ENCODE results near the gene MRPL57.
A peak's percentile ranks its signal among the peaks of the same experiment; 100 is the strongest.
"Not testable (repeated sequence)": the region's sequence is repeated elsewhere in the genome, so short reads cannot be mapped to it uniquely, and the experiment has no call there.

Gene MRPL57

GRCh38 chr13:21152251-21152899 is 24.1 kb upstream of the MRPL57 start:
- TF ChIP-seq CTCF (IDR thresholded peaks at IDR 0.05; ENCODE audit: insufficient read depth, low read depth, low read length, missing control alignments), result no peak
- no peak for DNase-seq (ENCODE audit: low read depth)

GRCh38 chr13:21164631-21165030 is 11.8 kb upstream of the MRPL57 start:
- no peak overlapping the region for H3K4me3 ChIP-seq (ENCODE audit: low read length)
- DNase-seq (ENCODE audit: low read depth), result peak; percentile 71
- no peak for TF ChIP-seq CTCF (IDR thresholded peaks at IDR 0.05; ENCODE audit: insufficient read depth, low read depth, low read length, missing control alignments)

More at GRCh38 chr13:21152251-21152899, 24.1 kb upstream of the MRPL57 start:
- no peak overlapping the region for H3K4me3 ChIP-seq (ENCODE audit: low read length)

- not testable (repeated sequence) for H3K4me3 ChIP-seq (ENCODE audit: low read length); DNase-seq (ENCODE audit: low read depth)
Observed at GRCh38 chr13:21165606-21166005, 10.9 kb upstream of the MRPL57 start.

GRCh38 chr13:21171420-21171819 is 5.0 kb upstream of the MRPL57 start:
- no peak for TF ChIP-seq CTCF (IDR thresholded peaks at IDR 0.05; ENCODE audit: insufficient read depth, low read depth, low read length, missing control alignments)
- DNase-seq (ENCODE audit: low read depth), result no peak
- H3K4me3 ChIP-seq (ENCODE audit: low read length), result no peak overlapping the region

GRCh38 chr13:21173767-21174166 is 2.7 kb upstream of the MRPL57 start:
- DNase-seq (ENCODE audit: low read depth); H3K4me3 ChIP-seq (ENCODE audit: low read length): not testable (repeated sequence)

GRCh38 chr13:21175656-21176214 is 723 bp upstream of the MRPL57 start:
- H3K4me3 ChIP-seq (ENCODE audit: low read length), result peak overlapping the region; percentile 80
- DNase-seq (ENCODE audit: low read depth), result no peak
- TF ChIP-seq CTCF (IDR thresholded peaks at IDR 0.05; ENCODE audit: insufficient read depth, low read depth, low read length, missing control alignments), result no peak

- DNase-seq (ENCODE audit: low read depth), result no peak
- peak overlapping the region; percentile 80 for H3K4me3 ChIP-seq (ENCODE audit: low read length)
- TF ChIP-seq CTCF (IDR thresholded peaks at IDR 0.05; ENCODE audit: insufficient read depth, low read depth, low read length, missing control alignments), result no peak
Observed at GRCh38 chr13:21176982-21177284, 475 bp downstream of the MRPL57 start.

- DNase-seq (ENCODE audit: low read depth), result no peak
- no peak overlapping the region for H3K4me3 ChIP-seq (ENCODE audit: low read length)
- TF ChIP-seq CTCF (IDR thresholded peaks at IDR 0.05; ENCODE audit: insufficient read depth, low read depth, low read length, missing control alignments), result no peak
Observed at GRCh38 chr13:21181671-21182070, 5.2 kb downstream of the MRPL57 start.

- not testable (repeated sequence) for DNase-seq (ENCODE audit: low read depth); H3K4me3 ChIP-seq (ENCODE audit: low read length)
Observed at GRCh38 chr13:21186410-21186809, 10.0 kb downstream of the MRPL57 start.

- not testable (repeated sequence) for DNase-seq (ENCODE audit: low read depth); H3K4me3 ChIP-seq (ENCODE audit: low read length)
Observed at GRCh38 chr13:21194756-21195155, 18.3 kb downstream of the MRPL57 start.

- not testable (repeated sequence) for H3K4me3 ChIP-seq (ENCODE audit: low read length); DNase-seq (ENCODE audit: low read depth)
Observed at GRCh38 chr13:21197606-21198225, 21.3 kb downstream of the MRPL57 start.

- not testable (repeated sequence) for DNase-seq (ENCODE audit: low read depth); H3K4me3 ChIP-seq (ENCODE audit: low read length)
Observed at GRCh38 chr13:21198391-21198790, 21.9 kb downstream of the MRPL57 start.

Measured in epithelial cell of esophagus (primary cell).